ENCODE results near the gene RAB3B.

DNA sequence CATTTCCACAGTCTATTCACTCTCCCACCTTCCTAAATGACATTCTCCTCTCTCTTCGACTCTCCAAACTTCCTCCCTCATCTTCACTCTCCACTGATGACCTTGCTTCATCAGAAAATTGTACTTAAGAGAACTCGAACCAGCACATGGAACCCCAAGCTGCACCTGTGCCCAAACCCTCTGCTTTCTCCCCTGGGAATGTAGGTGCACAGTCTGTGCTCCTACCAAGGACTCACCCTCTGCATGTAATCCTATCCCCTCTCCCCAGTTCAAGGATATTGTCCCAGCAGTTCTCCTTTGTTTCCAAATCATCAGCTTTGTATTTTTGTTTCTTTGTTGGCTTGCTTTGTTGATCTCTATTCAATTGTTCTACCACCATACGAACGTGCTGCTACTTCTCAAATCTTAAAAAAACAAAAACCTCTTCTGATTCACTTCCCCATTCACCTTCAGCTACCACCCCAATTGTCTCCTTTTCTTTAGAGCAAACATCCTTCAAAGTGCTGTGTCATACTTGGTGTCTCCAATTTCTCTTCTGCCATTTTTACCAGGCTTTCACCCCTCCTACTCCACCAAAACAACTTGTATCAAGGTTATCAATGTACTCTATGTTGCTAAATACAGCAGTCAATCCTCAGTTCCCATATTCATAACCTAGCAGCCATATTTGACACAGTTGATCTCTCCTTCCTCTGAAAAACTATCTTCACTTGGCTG lies 26.8 kb downstream of the RAB3B start:
- no peak for TF ChIP-seq POLR2A (IDR thresholded peaks at IDR 0.05; ENCODE audit: low read length)
- no peak for TF ChIP-seq GATA1 (IDR thresholded peaks at IDR 0.05; ENCODE audit: low read depth, low read length)

Data from erythroblast (primary cell).